HG02623 (cell line): ENCODE data around the gene OGFR.

Experiments
- ATAC-seq: cut with Tn5 transposase; IDR thresholded peaks from one replicate; pipeline ENCODE4 v1.9.1; 2021; ENCODE audit warnings: moderate library complexity; ENCODE audit not compliant: unreplicated experiment

OGFR gene

DNA sequence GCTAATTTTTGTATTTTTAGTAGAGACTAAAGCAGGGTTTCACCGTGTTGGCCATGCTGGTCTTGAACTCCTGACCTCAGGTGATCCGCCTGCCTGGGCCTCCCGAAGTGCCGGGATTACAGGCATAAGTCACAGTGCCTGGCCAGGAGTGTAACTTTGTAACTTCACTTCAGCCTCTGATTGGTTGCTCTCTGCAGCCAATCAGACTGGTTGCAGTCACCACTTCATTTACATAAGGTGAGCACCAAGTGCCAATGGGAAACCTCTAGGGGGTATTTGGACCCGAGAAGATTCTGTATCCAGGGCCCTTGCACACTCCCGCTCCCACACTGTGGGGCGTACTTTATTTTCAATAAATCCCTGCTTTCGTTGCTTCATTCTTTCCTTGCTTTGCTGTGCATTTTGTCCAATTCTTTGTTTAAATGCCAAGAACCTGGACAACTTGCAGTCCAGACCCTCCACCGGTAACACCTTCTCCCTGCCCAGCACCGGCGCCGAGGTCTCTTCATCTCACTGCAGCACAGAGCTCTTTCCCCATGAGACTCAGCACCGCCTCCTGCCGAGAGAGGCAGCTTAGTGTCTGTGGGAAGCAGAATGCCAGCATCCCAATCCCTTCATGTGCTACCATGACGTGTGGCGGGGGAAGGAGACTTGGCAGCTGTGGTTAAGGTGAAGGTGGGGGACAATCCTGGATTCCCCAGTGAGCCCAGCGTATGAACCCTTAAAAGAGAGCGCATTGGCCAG is 22.3 kb upstream of the OGFR start:
- ATAC-seq: no peak

DNA sequence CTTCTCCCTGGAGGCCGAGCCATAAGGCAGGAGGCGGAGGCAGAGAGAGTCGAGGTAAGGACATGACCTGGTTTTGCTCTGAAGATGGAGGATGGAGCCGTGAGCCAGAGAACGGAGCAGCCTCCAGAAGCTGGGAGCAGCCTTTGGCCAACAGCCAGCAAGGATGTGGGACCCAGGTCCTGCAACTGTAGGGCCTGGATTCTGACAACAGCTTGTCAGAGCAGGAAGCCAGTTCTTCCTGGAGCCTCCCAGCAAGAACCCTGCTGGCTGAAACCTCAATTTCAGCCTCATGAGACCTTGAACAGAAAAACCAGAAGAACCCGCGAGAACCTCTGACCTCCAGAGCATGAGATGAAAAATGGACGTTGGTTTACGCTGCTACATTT is 21.7 kb upstream of the OGFR start:
- no peak for ATAC-seq

DNA sequence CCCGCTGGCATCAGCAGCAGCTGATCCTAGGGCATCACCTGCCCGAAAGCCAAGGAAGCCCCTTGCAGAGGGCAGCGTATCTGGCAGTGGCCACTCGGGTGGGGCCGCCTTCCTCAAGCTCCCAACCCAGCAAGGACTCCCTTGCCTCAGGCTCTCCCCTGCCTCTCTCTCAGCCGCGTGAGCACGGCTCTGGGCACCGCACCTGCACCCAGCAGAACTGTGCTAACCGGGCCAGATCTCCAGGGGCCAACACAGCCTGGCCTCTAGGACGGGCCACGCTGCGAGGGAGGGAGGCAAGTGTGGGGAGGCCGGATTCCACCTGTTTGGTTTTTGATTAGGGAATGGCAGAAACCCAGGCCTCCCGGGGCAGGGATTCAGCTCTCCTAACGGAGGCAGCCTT is 20.1 kb upstream of the OGFR start:
- no peak for ATAC-seq

DNA sequence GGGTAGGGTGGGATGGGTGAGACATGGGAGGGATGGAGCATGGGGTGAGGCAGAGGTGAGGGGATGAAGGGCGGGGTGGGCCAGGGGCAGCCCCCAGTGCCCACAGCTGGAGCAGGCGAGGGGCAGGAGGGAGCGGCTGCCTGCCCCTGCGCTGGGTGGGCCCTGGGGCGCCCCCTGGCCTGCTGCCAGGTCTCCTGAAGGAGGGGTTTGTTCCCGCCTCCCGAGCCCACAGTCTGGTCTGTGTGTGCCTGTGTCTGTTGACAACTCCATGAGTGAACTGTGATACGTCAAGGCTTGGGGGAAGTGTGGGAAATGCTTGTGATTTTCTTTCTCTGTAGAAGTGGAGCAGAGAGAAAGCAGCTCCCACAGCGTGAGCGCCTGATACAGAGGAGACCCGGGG is 19.2 kb upstream of the OGFR start:
- no peak for ATAC-seq

DNA sequence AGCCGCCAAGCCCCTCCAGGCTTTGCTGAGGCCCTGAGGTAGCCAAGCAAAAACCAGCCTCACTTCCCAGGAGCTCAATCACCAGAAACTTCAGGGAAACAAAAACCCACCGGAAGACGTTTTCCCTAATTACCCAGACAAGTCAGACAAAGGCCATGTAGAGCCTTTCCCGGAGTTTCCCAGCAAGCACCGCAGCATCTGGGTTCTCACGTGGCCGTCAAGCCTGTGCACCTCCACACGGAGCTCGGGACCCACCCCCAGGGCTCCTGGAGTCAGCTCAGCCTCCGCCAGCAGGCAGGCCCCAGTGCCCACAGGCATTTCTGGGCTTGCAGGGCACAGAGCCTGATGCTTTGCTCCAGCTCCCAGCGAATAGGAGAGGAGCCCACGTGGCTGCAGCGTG is 18.5 kb upstream of the OGFR start:
- ATAC-seq: no peak

DNA sequence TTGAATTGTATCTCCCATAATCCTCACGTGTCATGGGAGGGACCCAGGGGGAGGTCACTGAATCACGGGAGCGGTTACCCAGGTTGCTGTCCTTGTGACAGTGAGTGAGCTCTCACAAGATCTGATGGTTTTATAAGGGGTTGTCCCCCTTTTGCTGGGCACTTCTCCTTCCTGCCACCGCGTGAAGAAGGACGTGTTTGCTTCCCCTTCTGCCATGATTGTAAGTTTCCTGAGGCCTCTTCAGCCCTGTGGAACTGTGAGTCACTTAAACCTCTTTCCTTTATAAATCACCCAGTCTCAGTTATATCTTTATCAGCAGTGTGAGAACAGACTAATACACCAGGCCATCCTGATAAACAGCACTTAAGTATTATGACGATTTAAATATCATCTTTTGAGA is 17.3 kb upstream of the OGFR start:
- no peak for ATAC-seq

DNA sequence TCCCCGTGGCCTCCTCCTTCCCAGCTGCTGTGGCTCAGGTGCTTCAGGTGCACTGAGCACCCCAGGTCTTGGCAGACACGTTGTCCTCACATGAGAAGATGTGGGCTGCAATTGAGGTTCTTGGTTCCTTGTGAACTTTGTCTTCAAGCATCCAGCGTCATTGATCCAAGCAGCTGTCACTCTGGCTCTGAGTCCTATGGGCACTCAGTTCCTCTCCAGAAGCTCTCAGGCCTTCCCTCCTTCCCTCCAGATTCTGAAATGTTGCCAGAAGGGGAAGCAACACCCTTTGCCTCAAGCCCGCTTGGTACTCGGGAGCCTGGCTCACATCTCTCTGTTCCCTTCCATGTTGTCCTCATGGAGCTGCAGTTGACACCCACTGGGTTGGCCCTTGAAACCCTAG is 16.8 kb upstream of the OGFR start:
- no peak for ATAC-seq

DNA sequence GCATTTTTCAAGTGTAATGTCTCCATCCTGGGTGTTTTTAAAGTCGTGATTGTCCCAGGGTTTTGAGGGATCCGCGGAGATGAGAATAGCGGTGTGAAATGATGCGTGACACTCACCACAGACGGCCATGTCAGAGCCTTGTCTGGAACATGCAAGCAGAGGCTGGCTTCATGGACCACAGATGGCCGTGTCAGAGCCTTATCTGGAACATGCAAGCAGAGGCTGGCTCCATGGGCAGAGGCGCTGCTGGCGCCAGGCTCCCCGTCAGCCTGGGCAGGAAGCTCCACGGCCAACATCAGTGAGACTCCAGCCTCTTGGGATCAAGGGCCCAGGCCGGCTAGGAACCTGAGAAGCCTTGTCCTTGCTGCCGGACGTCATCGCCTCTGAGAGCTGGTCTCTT is 16.0 kb upstream of the OGFR start:
- ATAC-seq: no peak

DNA sequence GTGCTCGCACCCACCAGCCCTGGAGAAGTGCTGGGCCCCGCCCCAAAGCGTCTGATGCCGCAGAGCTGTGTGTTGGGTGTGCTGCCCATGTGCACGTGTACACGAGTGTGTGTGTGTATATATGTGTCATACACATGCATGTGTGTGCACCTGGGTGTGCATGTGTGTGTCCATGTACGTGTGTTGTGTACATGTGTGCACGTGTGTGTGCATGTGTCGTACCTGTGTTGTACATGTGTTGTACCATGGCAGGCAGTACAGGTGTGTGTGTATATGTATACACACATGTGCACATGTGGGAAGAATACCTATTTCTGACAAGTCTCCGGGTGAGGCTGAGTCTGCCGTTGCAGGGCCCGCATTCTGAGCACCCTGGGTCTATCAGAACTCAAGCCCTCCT is 14.6 kb upstream of the OGFR start:
- no peak for ATAC-seq

DNA sequence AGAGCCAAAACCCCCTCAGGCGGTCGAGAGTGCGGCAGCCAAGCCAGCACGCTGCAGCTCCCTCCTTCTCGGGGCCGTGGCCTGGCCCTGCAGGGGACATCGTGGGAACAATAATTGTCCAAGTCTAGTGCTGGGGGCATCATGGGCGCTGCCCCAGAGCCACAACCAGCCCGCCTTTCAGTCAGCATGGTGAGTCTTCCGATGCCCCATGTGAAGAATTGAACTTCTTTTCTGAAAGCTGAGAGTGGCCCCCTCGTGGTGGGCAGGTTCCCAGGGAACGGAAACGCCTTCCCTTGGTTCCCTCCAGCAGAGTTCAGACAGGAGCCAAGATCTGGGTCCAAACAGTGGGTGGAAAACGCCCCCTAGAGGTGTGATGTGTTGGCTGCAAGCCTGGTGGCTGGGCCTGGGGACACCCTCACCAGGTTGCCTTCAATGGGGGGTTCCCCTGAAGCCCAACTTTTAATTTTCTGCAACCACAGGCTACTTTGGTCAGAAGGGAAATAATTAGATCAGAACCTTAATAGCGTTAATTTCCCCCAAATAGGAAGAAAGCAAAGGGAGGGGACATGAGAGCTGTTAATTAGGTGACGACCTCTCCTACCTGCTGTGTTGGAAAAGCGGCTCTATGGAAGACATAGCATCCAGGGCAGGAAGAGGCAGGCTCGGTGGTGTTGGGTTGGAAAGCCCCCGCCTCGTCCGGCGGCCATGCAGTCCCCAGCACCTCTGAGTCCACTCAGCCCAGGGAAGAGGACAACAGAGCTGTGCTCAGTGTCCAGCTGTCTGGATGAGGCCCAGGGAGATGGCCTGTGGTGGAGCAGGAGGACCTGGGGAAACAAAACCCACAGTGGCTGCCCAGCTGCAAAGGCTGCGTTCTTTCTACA is 13.1 kb upstream of the OGFR start:
- ATAC-seq: no peak

DNA sequence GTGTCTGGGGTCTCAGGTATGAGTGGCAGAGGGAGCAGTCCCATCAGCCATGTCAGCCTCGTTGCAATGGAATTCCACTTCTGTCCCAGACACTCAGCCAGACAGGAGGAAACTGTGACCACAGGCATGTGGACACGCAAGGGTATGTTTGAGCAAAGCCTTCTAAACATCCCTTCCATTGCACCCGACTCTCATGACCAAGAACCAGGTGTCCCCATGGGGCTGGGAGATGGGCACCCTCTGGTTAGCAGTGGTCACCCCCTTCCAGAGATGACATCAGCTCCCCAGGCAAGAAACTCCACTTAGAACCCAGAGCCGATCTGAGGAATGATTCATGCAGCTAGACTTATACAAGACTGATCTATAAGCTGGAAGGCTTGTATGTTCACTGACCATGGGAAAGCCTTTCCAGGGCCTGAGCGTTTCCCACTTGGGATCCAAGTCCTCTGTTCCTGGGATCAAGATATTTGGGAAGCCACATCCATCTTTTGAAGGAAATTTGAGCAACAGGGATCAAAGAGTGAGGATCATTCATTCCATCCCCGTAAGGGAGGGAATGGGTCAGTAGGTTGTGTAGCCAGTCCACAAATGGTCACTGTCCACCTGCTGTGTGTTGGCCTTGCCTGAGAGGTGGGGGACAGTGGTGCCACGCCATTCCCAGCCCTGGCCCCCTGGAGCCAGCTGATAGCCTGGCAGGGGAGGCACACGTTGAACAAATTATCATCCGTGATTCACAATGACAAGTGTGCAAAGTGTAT is 12.3 kb upstream of the OGFR start:
- ATAC-seq: no peak

DNA sequence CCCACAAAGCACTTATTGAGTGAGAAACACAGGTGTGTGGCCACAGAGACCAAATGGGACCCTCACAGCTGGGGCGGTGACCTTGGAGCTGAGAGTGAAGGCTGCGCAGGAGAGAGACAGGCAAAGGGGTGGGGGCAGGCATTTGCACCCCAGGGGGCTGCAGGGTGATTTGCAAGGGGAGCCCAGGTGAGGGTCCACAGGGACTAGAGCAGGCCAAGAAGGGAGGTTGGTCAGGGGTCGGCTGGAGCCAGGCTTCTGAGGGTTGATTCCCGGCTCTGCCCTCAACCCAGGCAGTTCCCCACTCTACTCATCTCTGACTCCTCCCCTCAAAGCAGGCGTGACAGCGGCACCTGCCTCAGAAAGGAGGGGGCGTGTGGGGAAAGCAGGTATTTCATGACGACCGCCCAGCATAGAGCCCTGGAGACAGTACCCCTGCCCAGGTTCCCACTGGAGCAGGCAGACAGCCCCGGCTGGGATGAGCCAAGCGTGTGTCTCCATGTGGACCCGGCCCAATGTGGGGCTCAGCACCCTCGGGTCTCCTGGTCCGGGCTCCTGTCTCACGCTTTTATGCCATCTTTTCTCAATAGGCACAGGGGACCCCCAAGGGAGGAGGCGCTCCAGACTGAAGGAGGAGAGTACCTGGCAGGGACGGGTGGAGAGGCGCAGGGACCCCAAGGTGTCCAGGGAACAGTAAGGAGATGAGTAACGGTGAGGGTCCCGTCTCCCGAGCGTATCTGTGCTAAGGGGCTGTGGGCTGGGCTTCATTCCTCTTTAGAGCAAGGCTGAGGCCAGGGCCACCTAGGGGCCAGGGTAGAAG is 11.5 kb upstream of the OGFR start:
- no peak for ATAC-seq

DNA sequence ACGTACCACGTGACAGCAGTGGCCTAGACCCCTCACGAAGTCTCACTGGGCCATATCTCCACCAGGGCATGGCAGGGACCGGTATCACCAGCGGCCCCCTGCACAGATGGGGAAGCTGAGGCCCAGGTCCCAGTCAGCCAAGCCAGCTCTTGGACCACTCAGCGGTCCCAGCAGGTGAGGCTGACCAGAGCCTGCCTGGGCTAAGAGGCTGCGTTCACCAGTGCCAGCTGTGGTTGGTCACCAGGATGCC is 11.0 kb upstream of the OGFR start:
- no peak for ATAC-seq

DNA sequence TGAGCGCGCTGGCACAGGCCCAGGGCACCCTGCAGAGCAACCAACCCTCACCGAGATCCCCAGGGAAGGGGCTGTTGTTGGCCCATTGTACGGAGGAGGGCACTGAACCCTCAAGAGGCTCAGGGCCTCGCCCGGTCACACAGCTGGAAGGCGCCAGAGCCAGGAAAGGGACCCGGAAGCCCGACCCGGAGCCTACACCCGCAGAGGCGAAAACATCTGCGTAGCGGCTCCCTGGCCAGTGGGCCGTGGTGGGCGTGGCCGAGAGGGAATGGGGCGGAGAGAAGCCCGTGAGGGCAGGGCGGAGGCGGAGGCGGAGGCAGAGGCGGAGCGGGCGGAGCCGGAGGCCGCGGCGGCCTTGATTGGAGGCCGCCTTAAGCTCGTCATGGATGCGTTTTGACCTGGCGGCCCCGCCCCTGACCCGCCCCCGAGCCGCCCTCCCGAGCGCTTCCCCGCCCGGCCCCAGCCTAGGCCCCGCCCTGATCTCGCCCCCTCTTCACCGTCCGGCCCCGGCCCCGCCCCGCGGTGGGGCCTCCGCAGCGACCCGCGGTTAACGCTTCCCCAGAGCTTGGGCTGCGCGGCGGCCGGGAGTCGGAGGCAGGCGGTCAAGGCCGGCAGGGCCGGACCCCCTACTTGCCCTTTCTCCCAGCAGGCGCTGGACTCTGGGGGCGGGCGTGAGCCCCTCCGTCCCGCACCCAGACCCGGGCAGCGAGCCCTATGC is 10.5 kb upstream of the OGFR start:
- peak; percentile 57 for ATAC-seq

DNA sequence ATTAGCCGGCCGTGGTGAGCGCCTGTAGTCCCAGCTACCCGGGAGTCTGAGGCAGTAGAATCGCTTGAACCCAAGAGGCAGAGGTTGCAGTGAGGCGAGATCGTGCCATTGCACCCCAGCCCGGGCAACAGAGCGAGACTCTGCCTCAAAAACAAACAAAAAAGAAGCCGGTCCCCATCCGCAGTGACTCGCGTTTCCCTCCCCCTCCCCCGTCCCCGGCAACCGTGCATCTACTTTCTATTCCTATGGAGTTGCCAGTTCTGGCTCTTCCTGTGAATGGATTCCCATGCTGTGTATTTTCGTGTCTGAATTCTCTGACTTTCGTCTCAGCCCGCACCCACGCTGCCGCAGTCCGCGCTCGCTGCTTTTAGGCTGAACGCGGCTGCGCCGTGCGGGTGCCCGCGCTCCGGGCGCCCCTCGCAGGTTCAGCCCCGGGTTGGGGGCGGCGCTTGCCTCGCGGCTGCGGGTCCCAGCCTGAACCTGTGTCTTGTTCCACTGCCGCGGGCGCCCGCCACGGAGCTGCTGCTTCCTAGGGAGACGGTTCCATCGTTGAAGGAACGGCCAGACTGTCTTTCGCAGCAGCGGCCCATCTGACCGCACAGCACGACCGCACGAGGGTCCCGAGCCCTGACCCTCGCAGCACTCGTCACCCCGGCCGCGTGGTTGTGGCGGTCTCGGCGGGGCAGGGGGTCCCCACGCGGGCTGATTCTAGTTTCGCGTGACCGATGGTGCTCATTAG is 9.4 kb upstream of the OGFR start:
- no peak for ATAC-seq

DNA sequence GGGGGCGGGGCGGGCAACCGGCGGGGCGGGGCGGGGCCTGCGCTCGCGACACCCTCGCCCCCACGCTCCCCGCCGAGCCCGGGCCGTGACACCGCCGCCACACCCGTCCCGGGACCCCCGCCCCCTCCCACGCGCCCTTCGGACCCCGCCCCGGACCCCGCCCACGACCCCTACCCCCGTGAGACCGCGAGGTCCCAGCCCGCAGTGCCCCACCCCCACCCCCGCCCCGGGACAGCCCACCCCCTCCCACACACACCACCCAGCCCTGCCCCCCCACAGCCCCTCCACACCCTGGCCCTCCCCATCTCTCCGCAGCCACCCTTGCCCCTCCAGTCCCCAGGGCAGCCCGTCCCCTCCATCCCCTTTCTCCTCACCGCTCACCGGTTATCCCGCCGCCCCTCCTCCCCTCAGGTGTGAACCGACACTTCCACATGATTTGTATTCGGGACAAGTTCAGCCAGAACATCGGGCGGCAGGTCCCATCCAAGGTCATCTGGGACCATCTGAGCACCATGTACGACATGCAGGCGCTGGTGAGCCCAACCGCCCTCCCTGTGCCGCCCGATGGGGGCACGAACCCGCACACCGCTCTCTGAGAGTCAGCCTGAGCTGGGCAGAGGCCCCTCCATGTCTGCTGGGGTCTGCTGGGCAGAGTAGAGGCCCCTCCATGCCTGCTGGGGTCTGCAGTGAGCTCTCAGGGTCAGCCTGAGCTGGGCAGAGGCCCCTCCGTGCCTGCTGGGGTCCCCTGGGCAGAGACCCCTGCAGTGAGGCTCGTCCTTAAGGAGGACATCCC is 7.7 kb upstream of the OGFR start:
- no peak for ATAC-seq

DNA sequence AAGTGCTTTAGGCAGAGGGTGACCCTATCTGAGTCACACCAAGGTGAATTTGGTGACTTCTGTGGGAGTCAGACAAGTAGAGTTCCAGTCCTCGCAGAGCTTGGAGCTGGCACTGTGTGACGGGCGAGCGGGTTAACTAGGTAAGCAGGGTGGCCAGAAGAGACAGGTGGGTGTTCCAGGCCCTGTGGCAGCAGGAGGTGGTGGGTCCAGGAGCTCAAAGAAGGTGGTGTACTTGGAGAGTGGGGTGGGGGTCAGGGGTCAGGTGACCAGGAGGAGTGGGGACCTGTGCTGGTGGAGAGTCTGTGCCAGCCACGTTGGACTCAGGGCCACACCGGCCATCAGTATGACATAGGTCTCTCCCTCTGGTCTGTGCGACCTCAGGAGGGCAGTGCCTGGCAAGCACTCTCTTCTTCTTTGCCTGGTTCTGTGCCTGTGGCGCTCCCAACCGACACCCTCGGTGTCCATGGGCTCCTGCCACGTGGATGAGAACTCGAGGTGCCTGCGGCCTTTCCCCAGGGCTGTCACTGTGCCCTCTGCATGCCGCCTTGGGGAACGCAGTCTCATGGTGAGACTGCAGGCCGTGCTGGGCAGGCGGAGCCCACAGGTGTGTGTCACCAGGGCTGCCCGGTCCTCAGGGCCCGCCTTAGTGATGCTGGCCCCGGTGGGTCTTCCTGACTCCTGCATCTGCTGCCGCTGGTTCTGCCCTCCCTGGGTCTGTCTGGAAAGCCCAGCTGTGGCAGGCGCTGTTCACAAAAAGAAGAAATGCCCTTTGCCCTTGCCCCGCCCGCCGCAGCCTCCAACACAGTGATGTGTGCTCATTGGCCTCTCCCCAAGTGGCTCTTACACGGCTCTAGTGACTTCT is 6.7 kb upstream of the OGFR start:
- ATAC-seq: no peak

DNA sequence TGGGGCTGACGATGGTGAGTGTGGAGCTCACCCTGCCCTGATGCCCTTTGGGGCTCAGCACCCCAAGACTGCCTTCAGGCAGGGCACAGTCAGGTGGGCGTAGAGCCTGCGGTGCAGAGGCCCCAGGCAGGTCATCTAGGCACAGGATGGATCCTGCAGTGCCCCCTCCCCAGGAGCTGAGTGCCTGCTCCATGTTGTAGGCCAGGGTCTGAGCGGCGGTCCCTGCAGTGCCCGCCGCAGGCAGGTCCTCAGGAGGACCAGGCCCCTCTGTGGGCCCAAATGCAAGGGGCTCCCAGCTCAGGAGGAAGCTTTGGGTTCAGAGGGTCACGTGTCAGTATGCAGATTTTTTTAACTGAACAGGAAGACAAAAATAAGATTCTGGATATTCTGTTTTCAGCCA is 5.6 kb upstream of the OGFR start:
- ATAC-seq: no peak
